DND-41 (cell line): Measurements from ENCODE around the gene TSNAXIP1.
A peak's percentile ranks its signal among the peaks of the same experiment; 100 is the strongest.

Experiments used
- ATAC-seq: fragments of 200-7000 bp; cut with Tn5 transposase; 3 replicates; pipeline ENCODE4 v1.9.1; 2021; ENCODE audit warnings: low read depth; ENCODE audit not compliant: insufficient read depth
- DNase-seq: peaks from one replicate; pipeline ENCODE4 v3.0.0-alpha.2; 2020
- H2AFZ ChIP-seq: 2 replicates; pipeline ENCODE4 v1.6.0; 2012; ENCODE audit warnings: low read depth, low read length
- H3K27ac ChIP-seq: 2 replicates; pipeline ENCODE4 v1.5.1; 2012; ENCODE audit warnings: low read length, inconsistent platforms
- H3K27me3 ChIP-seq: fragments of 200-600 bp; sonication (generic); 2 replicates; pipeline ENCODE4 v1.6.0; 2012; ENCODE audit warnings: low read length, mild to moderate bottlenecking, inconsistent platforms; ENCODE audit not compliant: insufficient read depth, poor library complexity
- H3K36me3 ChIP-seq: 2 replicates; pipeline ENCODE4 v1.5.1; 2012; ENCODE audit warnings: low read length, inconsistent platforms; ENCODE audit not compliant: insufficient read depth
- H3K4me1 ChIP-seq: 2 replicates; pipeline ENCODE4 v1.5.1; 2012; ENCODE audit warnings: mild to moderate bottlenecking, low read length; ENCODE audit not compliant: insufficient read depth
- H3K4me2 ChIP-seq: 2 replicates; pipeline ENCODE4 v1.6.0; 2012; ENCODE audit warnings: mild to moderate bottlenecking, moderate library complexity, low read length, inconsistent platforms; ENCODE audit not compliant: insufficient read depth
- H3K4me3 ChIP-seq, 2 experiments: fragments of 200-600 bp in 1 of 2; shearing (Covaris generic) in 1 of 2; 2 replicates each; pipeline ENCODE4 v1.5.1; 2012 to 2016; ENCODE audit warnings: inconsistent platforms in 2 of 2, low read length in 2 of 2, mild to moderate bottlenecking in 2 of 2, low read depth in 1 of 2, moderate library complexity in 1 of 2
- H3K79me2 ChIP-seq: 2 replicates; pipeline ENCODE4 v1.6.0; 2012; ENCODE audit warnings: low read length, inconsistent platforms; ENCODE audit not compliant: insufficient read depth
- H3K9ac ChIP-seq: 2 replicates; pipeline ENCODE4 v1.6.0; 2012; ENCODE audit warnings: low read depth, mild to moderate bottlenecking, inconsistent platforms, low read length, moderate library complexity
- H3K9me3 ChIP-seq: 2 replicates; pipeline ENCODE4 v1.5.1; 2012; ENCODE audit warnings: low read length, moderate library complexity, mild to moderate bottlenecking, inconsistent platforms; ENCODE audit not compliant: insufficient read depth, severe bottlenecking
- H4K20me1 ChIP-seq: 2 replicates; pipeline ENCODE4 v1.6.0; 2012; ENCODE audit warnings: low read length; ENCODE audit not compliant: insufficient read depth
- EZH2 ChIP-seq: IDR thresholded peaks from 3 replicates; pipeline ENCODE4 v1.6.1; 2012; ENCODE audit warnings: borderline replicate concordance, low read depth, mild to moderate bottlenecking, moderate library complexity, low read length, inconsistent platforms; ENCODE audit not compliant: severe bottlenecking
- TF ChIP-seq, protein P1 (sequence below): IDR thresholded peaks from 2 replicates; pipeline ENCODE4 v1.5.1; 2012; ENCODE audit warnings: borderline replicate concordance, low read length, moderate library complexity, mild to moderate bottlenecking; ENCODE audit not compliant: poor library complexity, severe bottlenecking; ENCODE audit errors: extremely low read depth

The TSNAXIP1 gene

DNA sequence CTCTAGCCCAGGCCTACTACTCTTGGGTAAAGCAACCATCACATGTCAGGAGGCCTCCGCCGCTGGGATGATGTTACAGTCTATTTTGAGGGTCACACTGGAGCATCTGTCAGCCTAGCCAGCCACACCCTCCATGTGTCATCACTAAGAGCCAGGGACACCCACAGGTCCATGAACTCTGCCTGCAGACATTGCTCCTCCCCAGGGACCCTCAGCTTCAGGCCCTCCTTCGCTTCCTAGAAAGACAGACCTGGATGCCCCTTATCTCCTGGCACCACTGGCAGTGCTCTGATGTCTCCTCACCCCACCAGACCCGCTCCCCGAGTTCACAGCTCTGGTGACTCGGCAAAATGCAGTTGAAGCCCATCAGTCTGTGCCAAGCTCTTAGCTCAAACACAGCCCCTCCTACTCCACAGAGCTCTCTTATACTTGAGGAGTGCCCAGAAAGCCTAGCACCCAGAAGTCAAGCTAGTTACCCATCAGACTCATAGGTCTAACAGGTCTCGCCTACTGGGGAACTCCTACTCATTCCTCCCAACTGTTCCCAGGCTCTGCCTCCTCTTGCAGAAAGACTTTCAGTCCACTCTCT, 6.3 kb upstream of the TSNAXIP1 start:
- H3K4me3 ChIP-seq = no peak overlapping the region
- peaks cover 53% of the 10 kb centered on the region for H3K36me3 ChIP-seq
- H3K4me2 ChIP-seq = no peak overlapping the region
- no peaks in the 10 kb centered on the region for H3K9me3 ChIP-seq
- no peak for TF ChIP-seq EZH2
- TF ChIP-seq, protein P1, sequence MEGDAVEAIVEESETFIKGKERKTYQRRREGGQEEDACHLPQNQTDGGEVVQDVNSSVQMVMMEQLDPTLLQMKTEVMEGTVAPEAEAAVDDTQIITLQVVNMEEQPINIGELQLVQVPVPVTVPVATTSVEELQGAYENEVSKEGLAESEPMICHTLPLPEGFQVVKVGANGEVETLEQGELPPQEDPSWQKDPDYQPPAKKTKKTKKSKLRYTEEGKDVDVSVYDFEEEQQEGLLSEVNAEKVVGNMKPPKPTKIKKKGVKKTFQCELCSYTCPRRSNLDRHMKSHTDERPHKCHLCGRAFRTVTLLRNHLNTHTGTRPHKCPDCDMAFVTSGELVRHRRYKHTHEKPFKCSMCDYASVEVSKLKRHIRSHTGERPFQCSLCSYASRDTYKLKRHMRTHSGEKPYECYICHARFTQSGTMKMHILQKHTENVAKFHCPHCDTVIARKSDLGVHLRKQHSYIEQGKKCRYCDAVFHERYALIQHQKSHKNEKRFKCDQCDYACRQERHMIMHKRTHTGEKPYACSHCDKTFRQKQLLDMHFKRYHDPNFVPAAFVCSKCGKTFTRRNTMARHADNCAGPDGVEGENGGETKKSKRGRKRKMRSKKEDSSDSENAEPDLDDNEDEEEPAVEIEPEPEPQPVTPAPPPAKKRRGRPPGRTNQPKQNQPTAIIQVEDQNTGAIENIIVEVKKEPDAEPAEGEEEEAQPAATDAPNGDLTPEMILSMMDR = no peak
- no peak for ATAC-seq
- no peak overlapping the region for H2AFZ ChIP-seq
- peaks cover 6% of the 10 kb centered on the region; the same call in 1 of the 2 replicates for H4K20me1 ChIP-seq
- DNase-seq = no peak
- peak overlapping the region; percentile 22; the same call in 1 of the 2 replicates for H3K27ac ChIP-seq
- no peak overlapping the region for H3K9ac ChIP-seq
- no peaks in the 10 kb centered on the region for H3K27me3 ChIP-seq
- peaks cover 80% of the 10 kb centered on the region for H3K79me2 ChIP-seq
- peaks cover 21% of the 10 kb centered on the region for H3K4me1 ChIP-seq

DNA sequence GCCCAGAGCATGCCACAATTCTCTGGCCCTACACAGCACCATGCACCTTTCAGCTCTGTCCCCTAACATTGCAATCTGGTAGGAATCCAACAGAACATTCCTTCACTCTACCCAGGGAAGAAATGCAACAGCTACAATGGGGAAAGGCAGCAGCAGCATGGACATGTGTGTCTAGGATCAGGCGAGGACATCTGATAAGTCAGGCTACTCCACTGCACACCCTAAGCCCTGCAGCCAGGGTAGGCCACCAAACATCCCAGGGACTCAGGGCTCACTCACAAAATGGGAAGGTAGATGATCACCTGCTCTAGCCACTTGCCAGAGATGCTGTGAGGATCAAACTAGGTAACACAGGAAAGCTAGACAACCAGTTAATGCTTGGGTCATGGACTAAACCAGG, 5.4 kb upstream of the TSNAXIP1 start:
- Histone ChIP-seq H3K4me3 (no peak overlapping the region), H3K27ac (no peak overlapping the region), H3K9me3 (no peaks in the 10 kb centered on the region), H3K9ac (no peak overlapping the region), H3K36me3 (peaks cover 53% of the 10 kb centered on the region), H3K27me3 (no peaks in the 10 kb centered on the region), H3K79me2 (peaks cover 85% of the 10 kb centered on the region), H3K4me2 (no peak overlapping the region), H3K4me1 (peaks cover 25% of the 10 kb centered on the region), H4K20me1 (peaks cover 6% of the 10 kb centered on the region; the same call in 1 of the 2 replicates), H2AFZ (no peak overlapping the region)
- no peak for DNase-seq
- no peak for TF ChIP-seq EZH2
- TF ChIP-seq, protein P1 = no peak
- ATAC-seq = no peak

DNA sequence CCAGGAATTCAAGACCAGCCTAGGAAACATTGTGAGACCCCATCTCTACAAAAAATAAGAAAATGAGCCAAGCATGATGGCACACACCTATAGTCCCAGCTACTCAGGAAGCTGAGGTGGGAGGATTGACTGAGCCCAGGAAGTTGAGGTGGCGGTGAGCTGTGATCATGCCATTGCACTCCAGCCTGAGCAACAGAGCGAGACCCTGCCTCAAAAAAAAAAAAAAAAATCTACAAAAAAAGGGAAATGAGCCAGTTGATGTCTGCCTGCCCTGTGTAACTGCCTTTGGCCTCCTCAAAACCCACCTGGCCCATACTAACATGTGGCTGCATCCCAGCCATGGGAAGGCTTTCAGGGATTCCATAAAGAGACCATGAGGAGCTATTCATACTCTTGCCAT, 4.8 kb upstream of the TSNAXIP1 start:
- no peaks in the 10 kb centered on the region for H3K9me3 ChIP-seq
- H3K4me2 ChIP-seq = no peak overlapping the region; the same call in 1 of the 2 replicates
- H4K20me1 ChIP-seq = peaks cover 6% of the 10 kb centered on the region; the same call in 1 of the 2 replicates
- peaks cover 53% of the 10 kb centered on the region for H3K36me3 ChIP-seq
- TF ChIP-seq, protein P1 = no peak
- no peak for TF ChIP-seq EZH2
- DNase-seq = peak; percentile 23
- no peak overlapping the region for H3K4me3 ChIP-seq
- no peaks in the 10 kb centered on the region for H3K27me3 ChIP-seq
- peaks cover 81% of the 10 kb centered on the region for H3K79me2 ChIP-seq
- peaks cover 25% of the 10 kb centered on the region for H3K4me1 ChIP-seq
- H3K9ac ChIP-seq = no peak overlapping the region
- H3K27ac ChIP-seq = no peak overlapping the region
- ATAC-seq = no peak
- no peak overlapping the region for H2AFZ ChIP-seq
